GM18508 (cell line): ENCODE data around the gene IQCH.

ENCODE experiments used
- ATAC-seq: cut with Tn5 transposase; IDR thresholded peaks from one replicate; pipeline ENCODE4 v1.9.1; 2021; ENCODE audit warnings: moderate number of reproducible peaks; ENCODE audit not compliant: insufficient read depth, unreplicated experiment

IQCH gene

DNA sequence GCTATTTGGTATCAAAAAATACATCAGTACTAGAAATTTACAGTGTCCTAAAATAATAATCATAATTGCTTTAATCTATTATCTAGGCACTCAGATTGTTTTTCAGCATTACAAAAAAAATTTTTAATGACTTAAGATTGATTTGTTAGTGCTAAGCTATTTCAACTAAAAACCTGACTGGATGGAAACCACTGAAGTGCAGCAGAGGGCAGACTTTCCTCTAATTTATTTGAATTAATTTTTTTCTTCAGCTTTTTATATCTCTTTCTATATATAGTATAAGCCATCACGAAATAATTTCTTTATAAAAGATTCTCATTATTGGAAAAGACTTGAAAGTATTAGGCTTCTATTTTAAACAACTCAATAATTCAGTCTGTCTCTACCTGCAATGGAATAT, 131.4 kb downstream of the IQCH start:
- ATAC-seq: no peak

DNA sequence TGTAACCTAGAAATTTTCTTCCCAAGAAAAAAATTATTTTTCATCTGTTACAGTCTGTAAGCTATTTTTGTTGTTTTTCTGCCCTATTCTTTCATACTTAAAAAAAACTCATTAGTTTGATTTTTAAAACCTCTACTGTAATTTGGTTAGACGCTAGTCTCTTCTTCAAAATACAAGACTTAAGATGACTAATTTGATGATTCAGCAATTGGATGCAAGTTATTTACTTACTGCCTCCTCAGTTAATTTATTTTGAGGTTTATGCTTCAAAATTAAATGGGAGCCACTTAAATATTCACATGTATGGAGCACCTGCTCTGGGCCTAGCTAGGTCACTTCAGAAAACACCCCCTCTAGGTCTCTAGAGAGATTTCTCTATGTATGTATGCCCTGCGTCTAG, 132.4 kb downstream of the IQCH start:
- ATAC-seq: no peak

DNA sequence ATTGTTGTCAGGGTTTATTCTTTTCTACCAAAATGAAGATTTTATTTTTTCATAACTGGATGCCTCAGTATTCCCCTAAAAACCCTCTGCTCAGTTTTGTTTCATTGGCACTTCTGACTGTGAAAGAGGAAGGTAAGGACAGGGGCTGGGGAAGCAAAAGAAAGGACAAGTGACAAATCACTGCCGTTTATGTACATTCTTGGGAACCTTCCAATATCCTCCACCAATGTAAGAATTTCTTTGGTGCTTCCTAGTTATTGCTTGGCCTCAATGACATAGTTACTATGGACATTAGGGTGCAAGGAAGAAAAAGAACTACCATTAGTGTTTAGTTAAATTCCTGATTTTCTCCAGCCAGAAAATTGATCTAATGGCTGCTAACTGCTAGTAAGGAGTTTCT, 135.4 kb downstream of the IQCH start:
- ATAC-seq: no peak

DNA sequence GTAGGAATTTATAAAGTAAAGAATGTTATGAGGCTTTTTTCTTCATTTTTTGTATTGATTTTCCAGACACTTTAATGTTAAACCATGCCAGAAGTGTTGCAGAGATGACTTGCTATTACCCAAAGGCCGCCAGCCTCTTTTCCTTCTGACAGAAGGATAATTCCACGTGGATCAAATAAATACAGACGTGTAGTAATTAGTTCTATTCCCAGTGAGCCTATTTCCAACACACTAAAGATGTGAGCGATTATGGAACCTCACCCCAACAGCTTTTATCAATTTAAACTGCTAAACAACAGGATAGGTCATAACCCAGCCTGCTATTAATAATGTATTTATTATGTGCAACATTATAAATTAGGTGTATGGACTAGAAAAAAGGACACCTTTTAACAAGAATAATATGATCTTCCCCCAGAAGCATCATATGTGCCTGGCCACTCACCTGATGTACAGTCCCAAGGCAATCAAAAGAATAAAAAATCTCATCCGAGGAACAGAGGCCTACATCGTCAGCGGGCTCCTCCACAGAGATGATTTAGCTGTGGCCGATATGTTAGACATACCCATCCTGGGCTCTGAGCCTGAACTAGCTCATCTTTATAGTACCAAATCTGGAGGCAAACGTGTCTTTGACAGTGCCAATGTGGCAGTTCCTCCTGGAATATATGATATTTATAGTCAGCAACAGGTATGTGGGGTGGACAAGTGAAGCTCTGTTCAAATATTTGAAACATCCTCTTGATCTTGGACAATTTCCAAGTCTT, 140.5 kb downstream of the IQCH start:
- no peak for ATAC-seq

DNA sequence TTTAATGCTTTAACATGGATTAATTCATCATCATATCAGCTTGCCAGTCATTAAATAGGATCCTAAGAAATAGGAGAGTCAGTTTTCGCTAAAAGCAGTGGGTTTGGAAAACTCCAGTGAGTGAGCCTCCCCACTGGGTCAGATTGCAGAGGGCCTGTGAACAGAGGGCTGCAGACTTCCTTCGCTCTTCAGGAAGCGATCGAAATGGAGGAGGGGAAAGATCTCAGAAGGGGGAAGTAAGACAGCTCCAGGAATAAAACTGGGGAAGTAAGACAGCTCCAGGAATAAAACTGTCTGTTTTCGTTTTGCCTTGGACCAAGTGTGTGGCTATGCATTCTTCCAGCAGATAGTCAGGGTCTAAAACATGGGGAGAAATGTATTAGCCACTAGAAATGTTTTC, 141.5 kb downstream of the IQCH start:
- no peak for ATAC-seq

DNA sequence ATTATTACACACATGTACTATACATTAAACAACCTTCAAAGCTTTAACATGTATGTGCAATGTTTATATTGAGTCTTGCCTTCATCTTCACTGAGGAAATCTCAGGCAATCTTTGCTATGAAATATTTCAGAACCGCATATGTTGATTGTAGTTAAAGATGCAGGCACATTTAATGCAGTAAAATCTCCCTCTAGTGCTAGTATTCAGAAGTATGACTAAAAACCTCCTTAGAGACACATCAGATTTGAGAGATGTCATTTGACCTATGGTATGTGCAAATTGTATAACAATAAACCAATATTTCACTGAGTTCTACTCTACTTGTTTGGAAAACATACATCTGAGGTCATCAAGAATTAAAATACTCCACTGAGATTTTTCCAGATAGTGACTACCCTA, 142.6 kb downstream of the IQCH start:
- no peak for ATAC-seq

DNA sequence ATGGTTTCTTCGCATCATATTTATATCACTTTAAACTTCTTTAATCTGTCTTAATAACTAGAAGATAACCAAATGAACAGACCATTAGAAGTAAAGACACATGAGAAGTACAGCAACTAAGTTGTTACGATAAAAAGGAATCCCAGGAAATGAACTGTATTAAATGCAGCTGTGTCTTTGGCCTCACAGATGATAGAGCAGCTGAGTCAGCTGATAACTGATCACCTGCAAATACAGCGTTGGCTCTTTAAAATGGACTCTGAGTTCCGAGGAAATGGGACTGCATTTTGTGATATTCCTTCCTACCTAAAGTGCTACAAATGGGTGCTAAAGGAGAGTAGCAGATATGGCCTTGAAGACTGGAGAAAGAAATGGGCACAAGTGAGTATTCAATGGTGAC, 145.3 kb downstream of the IQCH start:
- no peak for ATAC-seq

DNA sequence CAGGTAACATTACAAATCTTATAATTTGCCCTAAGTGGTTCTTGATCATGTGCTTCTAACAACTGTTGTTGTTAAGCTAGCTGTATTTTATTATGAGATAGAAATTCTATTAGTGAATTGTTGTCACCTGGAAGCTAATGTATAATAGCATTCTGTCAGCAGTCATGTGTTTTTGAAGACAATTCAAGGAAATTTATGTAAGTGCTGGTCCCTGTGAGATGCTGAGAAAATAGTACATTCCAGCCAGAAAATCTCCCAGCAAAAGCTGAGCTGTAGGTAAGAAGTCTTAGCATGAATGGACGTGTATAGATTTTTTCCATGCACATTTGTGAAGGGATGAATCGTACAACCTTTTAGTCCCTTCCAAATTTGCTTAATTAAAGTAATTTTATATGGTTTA, 146.3 kb downstream of the IQCH start:
- ATAC-seq: no peak

DNA sequence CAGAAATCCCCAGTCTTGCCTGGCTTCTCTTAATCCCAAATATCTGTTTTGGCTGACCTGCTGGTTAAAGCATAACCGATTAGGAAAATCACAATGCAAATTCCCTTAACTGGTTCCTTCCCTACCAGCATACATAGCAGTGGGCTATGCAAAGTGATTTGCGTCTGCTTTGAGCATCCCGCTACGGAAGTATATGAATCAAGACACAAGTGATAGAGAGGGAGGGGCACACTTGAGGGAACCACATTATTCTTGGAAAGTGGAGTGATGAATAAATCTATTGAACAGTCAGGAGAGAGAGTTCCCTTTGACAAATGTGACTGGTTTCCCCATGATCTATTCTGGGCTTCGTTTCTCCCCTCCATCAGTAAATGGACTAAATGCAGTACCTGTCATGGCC, 146.8 kb downstream of the IQCH start:
- no peak for ATAC-seq

DNA sequence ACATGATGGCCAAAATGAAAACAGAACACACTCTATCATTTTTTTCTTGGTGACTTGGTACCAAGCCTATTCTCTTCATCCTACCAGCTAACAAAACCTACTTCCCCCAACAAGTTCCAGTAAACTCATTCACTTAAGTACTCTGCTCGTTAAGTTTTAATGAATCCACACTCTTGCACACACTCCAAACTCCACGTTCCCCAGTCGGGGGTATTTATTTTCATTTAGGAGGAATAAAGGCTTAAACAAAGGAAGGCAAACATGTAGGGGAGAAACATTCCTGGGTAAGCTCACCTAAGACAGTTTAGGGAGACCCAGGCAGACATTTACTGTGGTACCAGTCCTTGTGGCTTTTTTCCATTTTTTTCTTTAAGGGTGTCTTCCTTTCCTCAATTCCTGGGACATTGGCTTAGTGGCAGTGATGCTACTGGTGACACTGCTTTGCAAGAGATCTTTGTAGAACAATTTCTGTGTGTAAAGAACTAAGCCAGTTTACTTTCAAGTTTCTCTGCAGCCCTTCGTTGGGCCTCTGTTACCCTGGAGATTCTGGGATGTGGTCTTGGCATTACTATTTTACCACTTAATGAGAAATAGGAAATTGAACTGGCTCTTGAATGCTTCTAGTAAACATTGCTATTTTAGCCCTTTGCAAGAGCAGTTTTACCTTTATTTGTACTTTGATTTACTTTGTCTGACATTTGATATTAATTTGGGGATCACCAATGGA, 149.0 kb downstream of the IQCH start:
- no peak for ATAC-seq

DNA sequence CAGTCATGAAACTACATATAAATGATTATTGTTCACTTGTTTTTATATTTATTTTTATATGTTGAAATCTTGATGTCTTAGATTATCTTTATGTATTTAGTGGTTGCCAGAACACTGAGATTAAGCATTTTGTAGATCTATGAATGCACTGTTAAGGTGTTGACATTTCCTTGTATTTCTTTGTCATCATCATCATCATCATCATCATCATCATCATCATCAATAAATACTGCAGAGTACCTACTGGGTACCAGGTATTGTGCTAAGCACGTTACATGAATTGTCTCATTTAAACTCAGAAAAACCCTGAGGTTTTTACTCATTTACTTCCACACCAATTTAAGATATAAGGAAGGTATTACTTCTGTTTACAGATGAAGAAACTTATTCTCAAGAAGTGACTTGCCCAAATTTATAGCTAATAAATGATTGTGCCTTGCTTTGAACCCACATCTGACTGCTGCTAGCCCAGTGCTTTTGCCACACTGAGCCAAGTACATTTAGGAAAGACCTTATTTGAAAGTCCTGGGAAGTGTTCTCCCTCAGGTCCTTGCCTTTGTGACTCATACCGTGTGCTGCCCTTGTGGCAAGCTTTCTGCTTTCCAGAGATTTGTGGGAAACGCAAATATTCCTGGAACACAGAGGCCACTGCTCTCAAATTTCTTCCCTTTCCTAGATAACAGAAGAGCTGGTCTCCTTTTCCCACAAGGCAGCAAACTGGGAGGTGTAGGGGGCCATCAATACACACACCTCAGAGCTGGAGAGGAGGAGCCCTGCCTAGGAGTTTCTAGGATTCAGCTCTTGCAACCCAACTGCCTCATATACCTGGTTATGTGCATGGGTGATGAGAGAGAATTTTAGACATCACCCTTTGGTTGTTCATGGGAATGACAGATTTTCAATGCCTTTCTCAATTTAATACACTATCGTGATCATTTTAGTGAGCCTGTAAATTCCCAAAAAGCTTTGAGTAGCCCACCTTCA, 150.9 kb downstream of the IQCH start:
- ATAC-seq: no peak

DNA sequence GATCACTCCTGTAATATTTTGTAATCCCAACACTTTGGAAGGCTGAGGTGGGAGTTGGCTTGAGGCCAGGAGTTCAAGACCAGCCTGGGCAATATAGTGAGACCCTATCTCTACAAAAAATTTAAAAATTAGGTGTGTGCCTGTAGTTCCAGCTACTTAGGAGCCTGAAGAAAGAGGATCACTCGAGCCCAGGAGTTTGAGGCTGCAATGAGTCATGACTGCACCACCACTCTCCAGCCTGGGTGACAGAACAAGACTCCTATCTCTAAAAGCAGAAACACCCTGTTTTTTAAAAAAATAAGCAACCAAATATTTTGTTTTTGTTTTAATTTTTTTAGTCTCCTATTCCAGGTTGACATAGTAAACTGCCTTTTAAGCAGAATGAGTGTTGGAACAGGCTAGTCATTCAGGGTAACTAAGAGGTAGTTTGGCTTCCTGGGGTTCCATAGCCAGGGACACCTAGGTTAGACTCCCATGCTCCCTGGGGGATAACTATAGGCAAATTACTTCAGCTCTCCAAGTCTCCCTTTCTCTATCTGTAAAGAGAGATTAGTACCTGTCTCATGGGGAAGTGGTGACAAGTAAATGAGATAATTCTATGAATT, 151.8 kb downstream of the IQCH start:
- no peak for ATAC-seq

DNA sequence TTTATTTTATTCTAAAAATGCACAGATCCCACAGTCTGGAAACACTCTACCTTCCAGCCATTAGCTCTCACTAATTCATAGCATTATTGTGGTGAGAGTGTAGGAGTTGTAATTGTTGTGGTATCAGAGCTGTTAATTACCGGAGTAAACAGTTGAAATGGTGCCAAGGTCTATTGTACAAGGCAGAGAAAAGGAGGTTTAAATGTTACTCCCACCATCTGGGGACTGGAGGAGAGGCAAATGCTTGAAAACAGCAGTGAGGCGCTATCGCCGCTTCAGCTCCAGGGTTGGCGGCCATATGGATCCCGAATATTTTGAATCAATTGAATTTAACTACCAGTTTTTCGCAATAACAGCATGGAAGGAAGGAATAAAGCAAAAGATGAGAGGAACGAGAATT, 153.2 kb downstream of the IQCH start:
- no peak for ATAC-seq

DNA sequence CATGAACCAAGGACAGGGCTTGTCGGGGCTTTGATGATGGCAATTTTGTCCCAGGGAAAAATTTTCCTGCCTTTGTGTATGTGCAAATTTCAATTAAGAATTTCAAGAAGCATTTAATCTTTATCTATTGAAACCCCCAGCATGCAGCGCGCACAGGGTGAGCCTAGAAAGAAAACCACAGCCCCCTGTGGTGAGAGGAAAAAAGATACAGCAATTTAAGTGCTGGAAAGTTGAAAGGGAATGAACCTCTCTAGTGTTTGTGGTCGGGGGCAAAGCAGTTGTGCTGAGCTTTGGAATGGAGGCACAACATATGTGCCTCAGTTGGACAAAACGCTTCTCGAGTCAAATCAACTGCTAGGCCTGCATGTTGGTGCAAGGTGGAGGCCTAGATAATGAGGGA, 154.6 kb downstream of the IQCH start:
- ATAC-seq: no peak

DNA sequence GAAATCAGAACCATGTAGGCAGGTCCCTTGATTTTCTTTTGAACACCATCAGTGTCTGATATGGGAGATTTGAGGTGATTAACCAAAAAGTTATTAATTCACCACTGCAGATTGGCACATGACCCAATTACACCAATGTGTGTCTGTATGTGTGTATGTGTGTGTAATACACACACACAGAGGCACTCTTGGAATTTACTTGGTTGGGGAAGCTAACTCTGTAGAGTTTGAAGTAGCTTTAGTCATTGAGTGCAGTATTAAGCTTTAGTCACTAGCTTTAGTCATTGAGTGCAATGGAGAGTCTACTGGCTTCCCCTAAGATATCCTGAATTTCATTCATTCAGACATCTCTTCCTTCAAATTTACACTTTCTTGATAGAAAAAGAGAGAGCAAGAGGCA, 156.9 kb downstream of the IQCH start:
- ATAC-seq: no peak

DNA sequence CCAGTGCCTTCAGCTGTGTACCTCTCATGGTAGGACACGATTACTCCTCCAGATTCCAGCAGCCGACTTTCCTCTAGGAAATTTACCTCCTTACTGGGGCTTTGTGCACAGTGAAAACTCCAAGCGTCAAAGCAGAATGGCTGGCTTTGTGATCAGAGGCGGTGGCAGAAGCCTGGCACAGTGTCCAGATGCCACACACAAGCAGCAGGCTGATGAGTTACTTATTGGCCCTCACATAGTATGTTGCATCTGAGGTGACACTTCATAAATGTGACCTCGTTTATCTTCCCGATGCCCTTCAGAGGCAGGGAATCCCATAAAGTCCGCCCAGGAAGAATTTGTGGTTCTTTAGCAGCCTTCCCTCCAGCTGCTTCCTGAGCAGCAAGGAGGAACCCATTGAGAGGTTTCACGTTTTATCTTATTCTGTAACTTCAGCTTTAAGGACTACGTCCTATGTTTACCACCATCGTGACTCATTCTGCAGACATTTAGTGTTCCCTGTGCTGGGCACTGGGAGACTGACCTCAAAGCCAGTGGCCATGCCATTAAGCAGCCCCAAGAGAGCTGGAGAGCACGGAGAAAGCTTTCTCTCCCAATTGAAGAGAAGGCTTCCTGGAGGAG, 159.3 kb downstream of the IQCH start:
- ATAC-seq: no peak

DNA sequence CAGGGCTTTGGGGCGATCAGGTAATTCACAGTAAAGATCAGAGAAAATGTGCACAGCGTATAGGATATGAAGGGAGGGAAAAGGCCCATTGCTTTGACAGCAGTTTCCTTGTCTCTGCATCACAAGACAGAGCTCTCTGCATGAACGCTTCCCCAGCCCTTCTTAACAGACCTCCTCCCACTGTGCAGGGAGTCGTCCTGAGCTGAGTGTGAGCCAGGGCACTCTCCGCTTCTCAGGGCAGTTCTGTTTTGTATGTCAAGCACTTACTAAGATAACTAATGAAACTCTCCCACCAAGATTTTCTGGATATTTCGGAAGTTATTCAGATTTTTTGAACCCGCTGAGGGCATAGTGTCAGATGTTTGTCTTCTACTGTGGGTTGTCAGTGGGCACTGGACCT, 160.6 kb downstream of the IQCH start:
- no peak for ATAC-seq

DNA sequence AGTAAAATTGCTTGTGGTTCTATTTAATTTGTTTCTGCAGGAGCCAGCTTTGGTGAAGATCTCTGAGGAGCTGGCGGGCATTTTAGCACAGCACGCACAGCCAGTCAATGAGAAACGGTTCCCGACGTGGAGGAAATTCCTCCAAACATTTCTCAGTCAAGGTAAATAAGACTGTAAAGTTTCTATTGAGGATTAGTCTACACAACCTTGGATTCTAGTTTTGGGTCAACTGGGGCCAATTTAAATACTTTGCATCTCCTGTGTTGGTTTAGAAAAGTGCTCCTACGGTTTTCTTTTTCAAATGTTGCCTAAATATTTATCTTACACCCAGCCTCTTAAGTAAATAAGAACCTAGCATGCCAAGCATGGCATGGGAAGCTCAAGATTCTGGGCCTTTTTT, 162.3 kb downstream of the IQCH start:
- no peak for ATAC-seq

DNA sequence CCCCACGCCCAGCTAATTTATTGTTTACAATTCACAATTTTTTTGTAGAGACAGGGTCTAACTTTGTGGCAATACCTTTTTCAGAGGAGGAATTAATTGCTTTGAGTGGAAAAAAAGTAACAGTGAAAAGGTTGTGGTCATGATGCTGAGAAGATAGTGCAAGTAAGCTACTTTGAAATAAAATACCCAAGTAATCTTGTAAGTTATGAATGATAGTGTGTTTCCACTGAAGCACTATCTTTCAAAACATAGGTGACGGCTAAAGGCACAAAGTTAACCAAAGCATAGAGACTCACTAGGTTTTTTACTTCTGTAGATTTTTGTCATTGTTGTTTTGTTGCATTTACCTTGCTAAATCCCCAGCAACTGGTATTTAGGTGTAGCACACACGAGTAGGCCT, 165.1 kb downstream of the IQCH start:
- ATAC-seq: no peak

DNA sequence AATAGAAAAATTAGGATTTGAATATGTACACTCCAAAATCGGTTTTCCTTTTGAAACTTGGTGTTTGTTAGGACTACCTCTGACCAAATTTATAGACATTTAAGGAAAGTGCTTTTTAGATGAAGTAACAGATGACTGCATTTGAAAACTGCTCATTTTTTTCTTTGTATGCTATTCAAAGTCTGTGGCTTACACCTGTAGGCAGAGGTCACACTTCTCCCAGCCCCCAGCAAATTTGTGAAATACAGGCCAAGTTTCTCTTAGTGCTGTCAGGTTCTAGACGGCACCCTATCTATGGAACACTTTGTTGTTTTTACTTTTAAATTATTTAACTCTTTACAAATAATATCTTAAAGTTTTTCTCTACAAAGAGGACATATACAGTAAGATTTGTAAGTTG, 165.6 kb downstream of the IQCH start:
- ATAC-seq: no peak
